GM12874 (cell line): ENCODE results near the gene ITGA1.

Experiments used
- TF ChIP-seq, protein P1 (sequence below): IDR thresholded peaks from 2 replicates; pipeline ENCODE4 v1.5.1; 2011; ENCODE audit warnings: low read depth, mild to moderate bottlenecking, control low read depth, low read length, moderate library complexity; ENCODE audit not compliant: insufficient read depth

Gene ITGA1

DNA sequence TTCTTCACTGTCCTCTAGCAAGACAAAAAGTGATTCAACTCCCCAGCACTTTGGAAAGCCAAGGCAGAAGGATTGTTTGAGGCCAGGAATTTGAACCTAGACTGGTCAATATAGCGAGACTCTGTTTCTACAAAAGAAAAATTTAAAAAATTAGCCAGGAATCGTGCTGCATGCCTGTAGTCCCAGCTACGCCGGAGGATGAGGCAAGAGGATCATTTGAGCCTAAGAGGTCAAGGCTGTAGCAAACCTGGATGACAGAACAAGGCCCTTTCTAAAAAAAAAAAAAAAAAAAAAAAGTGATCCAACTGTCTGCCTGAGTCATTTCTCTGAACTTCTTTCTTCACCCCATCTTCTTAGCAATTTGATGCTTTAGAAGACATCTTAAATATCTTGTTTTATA lies 213.8 kb downstream of the ITGA1 start:
- TF ChIP-seq, protein P1, sequence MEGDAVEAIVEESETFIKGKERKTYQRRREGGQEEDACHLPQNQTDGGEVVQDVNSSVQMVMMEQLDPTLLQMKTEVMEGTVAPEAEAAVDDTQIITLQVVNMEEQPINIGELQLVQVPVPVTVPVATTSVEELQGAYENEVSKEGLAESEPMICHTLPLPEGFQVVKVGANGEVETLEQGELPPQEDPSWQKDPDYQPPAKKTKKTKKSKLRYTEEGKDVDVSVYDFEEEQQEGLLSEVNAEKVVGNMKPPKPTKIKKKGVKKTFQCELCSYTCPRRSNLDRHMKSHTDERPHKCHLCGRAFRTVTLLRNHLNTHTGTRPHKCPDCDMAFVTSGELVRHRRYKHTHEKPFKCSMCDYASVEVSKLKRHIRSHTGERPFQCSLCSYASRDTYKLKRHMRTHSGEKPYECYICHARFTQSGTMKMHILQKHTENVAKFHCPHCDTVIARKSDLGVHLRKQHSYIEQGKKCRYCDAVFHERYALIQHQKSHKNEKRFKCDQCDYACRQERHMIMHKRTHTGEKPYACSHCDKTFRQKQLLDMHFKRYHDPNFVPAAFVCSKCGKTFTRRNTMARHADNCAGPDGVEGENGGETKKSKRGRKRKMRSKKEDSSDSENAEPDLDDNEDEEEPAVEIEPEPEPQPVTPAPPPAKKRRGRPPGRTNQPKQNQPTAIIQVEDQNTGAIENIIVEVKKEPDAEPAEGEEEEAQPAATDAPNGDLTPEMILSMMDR, result no peak

GRCh38 chr5:53002491-53002890 lies 214.8 kb downstream of the ITGA1 start:
- TF ChIP-seq, protein P1, result no peak

DNA sequence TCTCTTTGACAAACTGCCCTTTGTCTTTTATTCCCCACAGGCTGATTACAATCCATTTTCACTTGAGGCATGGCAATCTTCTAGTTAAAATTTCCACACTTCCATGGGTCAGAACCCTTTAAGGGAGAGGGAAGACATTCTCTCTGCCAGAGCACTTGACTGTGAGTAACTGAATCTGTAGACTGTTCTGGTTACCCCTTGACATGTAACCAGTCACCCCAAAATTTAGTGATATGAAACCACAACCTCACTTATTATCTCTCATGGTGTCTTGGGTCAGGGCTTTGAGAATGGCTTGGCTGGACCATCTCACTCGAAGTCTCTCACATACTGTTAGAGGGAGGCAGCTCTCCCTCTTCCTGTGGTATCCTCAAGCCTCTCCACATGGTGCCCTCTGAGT lies 215.4 kb downstream of the ITGA1 start:
- TF ChIP-seq, protein P1, result no peak

DNA sequence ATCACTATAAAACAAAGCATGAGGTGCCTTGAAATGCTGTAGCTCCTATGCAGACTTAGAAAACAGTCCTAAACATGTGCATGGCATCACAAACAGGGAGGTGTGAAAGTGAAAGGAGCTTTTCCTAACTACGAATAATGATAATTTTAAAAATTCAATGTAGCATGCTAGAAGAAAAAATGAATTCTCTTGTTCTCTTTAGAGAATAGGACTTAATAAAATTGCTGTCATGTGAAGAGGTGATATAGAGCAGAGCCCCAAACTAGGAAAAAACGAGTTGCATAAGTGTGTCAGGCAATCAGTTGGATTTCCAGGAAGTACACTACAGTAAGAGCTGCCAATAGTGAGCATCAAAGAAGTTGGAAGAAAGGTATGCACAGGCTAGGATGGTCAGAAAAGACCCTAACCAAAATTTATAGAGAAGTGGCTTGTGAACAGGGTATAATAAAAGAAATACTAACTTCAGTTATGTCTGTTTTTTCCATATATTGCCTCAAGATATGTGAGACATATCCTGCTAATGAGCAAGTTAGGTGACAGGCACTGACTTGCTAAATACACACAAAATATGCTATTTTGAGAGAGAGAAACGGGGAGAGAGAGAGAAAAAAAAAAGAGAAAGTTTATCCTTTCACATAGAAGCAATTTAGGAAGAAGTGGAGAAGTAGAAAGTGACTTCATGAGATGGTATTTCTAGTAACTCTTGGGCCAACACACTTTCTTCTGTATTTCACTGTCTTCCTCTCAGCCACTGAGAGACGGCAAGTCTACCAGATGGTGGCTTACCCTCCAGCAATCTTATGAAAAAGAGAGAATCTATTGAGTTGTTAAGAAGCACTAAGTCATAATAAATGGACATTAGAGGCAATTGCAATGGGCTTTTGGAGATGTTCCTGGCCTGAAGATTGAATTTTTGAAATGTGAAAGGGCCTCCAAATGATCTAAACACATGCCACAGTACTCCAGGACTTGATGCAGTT lies 219.5 kb downstream of the ITGA1 start:
- TF ChIP-seq, protein P1, result no peak

DNA sequence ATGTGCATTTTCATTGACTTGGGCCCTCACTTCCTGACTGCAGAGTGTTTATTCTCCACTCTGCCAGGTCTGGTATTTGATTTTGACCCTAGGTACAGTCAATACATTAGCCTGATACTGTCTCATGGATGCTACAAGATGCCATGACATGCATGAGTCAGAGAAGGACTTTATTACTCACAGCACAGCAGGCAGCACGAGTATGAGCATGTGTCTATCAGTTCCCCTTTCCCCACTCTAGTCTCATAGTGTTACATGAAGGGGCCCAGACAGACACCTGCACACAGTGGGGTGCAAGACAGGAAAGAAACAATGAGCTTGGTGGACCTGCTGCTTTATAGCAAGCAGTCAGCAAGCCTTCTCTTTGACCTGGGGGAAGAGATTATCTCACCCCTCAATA lies 221.0 kb downstream of the ITGA1 start:
- TF ChIP-seq, protein P1, result no peak
